Measurements from ENCODE around the gene VIM.

The VIM gene

DNA sequence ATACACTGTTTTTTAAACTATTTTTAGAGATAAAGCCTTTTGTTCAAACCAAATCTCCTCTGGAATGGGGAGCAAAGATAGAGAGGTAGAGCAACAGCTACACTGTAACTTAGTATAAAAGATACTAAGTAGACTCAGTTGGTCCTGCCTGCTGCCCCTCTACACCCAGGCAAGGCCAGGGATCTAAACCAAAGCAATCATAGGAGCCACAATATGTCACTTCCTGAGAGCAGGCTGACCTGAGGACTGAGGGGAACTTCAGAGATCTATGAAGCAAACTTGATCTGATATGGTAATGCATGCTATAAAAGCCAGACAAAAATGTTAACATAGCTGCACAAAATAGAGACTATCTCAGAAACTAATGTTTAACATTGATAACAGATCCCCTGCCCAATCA, 19.6 kb upstream of the VIM start:
- H3K4me3 ChIP-seq (ENCODE audit: low read depth in 1 of 2, low read length in 2 of 2): no peak overlapping the region
- H3K4me1 ChIP-seq (ENCODE audit: control insufficient read depth in 1 of 2, insufficient read depth in 2 of 2, low read length in 2 of 2): no peaks in the 10 kb centered on the region
- H3K9me3 ChIP-seq (ENCODE audit: control insufficient read depth in 1 of 2, low read length in 2 of 2): no peaks in the 10 kb centered on the region
- no peak overlapping the region for H3K27ac ChIP-seq (ENCODE audit: low read depth, low read length)
- H3K36me3 ChIP-seq (ENCODE audit: control insufficient read depth in 1 of 2, insufficient read depth in 2 of 2, low read length in 2 of 2): no peaks in the 10 kb centered on the region
- no peaks in the 10 kb centered on the region for H3K27me3 ChIP-seq (ENCODE audit: control insufficient read depth in 1 of 2, insufficient read depth in 2 of 2, low read length in 2 of 2)
- no peak overlapping the region for H3K9ac ChIP-seq (ENCODE audit: low read depth in 1 of 2, low read length in 2 of 2)

DNA sequence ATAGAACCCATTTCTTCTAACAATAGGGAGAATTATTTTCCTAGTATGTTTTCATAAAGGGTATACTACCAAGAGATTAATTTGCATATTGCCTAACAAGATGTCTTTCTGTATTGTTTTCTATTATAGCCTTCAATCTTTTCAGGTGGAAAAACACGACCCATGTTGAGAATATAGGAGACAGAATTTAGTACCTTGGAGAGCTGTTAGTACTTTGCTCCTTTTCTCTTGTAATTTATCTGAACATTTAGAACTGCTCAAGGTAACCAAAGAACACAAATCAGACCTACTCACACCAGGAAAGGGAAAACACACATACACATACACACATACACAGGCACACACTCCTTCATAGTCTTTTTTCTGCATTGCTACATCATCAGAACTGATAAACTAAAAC, 18.7 kb upstream of the VIM start:
- no peak overlapping the region for H3K4me3 ChIP-seq (ENCODE audit: low read depth in 1 of 2, low read length in 2 of 2)
- H3K27me3 ChIP-seq (ENCODE audit: control insufficient read depth in 1 of 2, insufficient read depth in 2 of 2, low read length in 2 of 2): no peaks in the 10 kb centered on the region
- H3K27ac ChIP-seq (ENCODE audit: low read depth, low read length): no peak overlapping the region
- H3K36me3 ChIP-seq (ENCODE audit: control insufficient read depth in 1 of 2, insufficient read depth in 2 of 2, low read length in 2 of 2): no peaks in the 10 kb centered on the region
- H3K9me3 ChIP-seq (ENCODE audit: control insufficient read depth in 1 of 2, low read length in 2 of 2): no peaks in the 10 kb centered on the region
- H3K4me1 ChIP-seq (ENCODE audit: control insufficient read depth in 1 of 2, insufficient read depth in 2 of 2, low read length in 2 of 2): no peaks in the 10 kb centered on the region
- H3K9ac ChIP-seq (ENCODE audit: low read depth in 1 of 2, low read length in 2 of 2): no peak overlapping the region

- Histone ChIP-seq H3K9ac (ENCODE audit: low read depth in 1 of 2, low read length in 2 of 2) (no peak overlapping the region), H3K27ac (ENCODE audit: low read depth, low read length) (no peak overlapping the region)
These were observed 18.2 kb upstream of the VIM start for GRCh38 chr10:17209881-17210280.

DNA sequence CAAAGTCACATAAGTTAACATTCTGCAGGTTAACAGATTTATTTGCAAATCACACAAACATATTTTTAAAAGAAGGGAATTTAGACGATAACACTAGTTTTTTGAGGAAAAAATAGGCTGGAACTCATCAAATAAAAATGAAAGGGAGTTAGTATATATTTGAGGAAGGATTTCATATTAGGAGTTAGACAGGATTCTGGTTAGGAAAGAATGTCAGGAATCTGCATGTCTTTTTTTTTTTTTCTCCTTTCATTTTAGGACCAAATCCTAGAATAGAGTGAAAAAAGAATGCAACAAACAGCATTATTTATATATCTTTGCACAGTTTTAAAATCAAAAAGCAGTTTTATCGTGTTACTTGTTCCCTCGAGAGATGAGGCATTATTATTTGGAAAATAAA, 17.7 kb upstream of the VIM start:
- Histone ChIP-seq H3K4me1 (ENCODE audit: control insufficient read depth in 1 of 2, insufficient read depth in 2 of 2, low read length in 2 of 2) (no peaks in the 10 kb centered on the region), H3K27me3 (ENCODE audit: control insufficient read depth in 1 of 2, insufficient read depth in 2 of 2, low read length in 2 of 2) (no peaks in the 10 kb centered on the region), H3K36me3 (ENCODE audit: control insufficient read depth in 1 of 2, insufficient read depth in 2 of 2, low read length in 2 of 2) (no peaks in the 10 kb centered on the region), H3K4me3 (ENCODE audit: low read depth in 1 of 2, low read length in 2 of 2) (no peak overlapping the region), H3K9ac (ENCODE audit: low read depth in 1 of 2, low read length in 2 of 2) (no peak overlapping the region), H3K9me3 (ENCODE audit: control insufficient read depth in 1 of 2, low read length in 2 of 2) (no peaks in the 10 kb centered on the region), H3K27ac (ENCODE audit: low read depth, low read length) (no peak overlapping the region)

More at GRCh38 chr10:17209881-17210280, 18.2 kb upstream of the VIM start:
- H3K4me1 ChIP-seq (ENCODE audit: control insufficient read depth in 1 of 2, insufficient read depth in 2 of 2, low read length in 2 of 2): no peaks in the 10 kb centered on the region
- H3K4me3 ChIP-seq (ENCODE audit: low read depth in 1 of 2, low read length in 2 of 2): no peak overlapping the region
- H3K36me3 ChIP-seq (ENCODE audit: control insufficient read depth in 1 of 2, insufficient read depth in 2 of 2, low read length in 2 of 2): no peaks in the 10 kb centered on the region
- H3K9me3 ChIP-seq (ENCODE audit: control insufficient read depth in 1 of 2, low read length in 2 of 2): no peaks in the 10 kb centered on the region
- H3K27me3 ChIP-seq (ENCODE audit: control insufficient read depth in 1 of 2, insufficient read depth in 2 of 2, low read length in 2 of 2): no peaks in the 10 kb centered on the region

DNA sequence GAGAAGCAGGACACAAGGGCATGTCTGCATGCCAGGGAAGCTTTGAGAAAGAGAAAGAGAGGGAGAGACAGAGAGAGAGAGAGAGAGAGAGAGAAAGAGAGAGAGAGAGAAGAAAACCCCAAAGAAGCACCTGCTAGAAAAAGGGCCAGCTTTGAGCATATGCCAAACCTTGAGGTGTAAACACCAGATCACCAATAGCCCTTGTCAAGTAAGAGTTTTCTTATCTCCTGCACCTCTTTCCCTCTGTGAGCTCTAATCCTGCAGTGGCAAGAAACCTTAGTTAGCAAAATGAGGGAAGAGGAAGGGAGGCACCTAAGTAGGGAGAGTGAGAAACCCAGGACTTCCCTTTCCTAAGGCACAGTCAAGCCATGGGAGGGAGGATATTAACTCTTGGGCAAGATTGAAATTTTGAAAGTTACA, 15.2 kb upstream of the VIM start:
- Histone ChIP-seq H3K4me3 (ENCODE audit: low read depth in 1 of 2, low read length in 2 of 2) (no peak overlapping the region), H3K9me3 (ENCODE audit: control insufficient read depth in 1 of 2, low read length in 2 of 2) (no peaks in the 10 kb centered on the region), H3K36me3 (ENCODE audit: control insufficient read depth in 1 of 2, insufficient read depth in 2 of 2, low read length in 2 of 2) (no peaks in the 10 kb centered on the region), H3K27ac (ENCODE audit: low read depth, low read length) (no peak overlapping the region), H3K27me3 (ENCODE audit: control insufficient read depth in 1 of 2, insufficient read depth in 2 of 2, low read length in 2 of 2) (no peaks in the 10 kb centered on the region), H3K4me1 (ENCODE audit: control insufficient read depth in 1 of 2, insufficient read depth in 2 of 2, low read length in 2 of 2) (peaks cover 0 to 9% of the 10 kb centered on the region in 2 donors), H3K9ac (ENCODE audit: low read depth in 1 of 2, low read length in 2 of 2) (no peak overlapping the region)

DNA sequence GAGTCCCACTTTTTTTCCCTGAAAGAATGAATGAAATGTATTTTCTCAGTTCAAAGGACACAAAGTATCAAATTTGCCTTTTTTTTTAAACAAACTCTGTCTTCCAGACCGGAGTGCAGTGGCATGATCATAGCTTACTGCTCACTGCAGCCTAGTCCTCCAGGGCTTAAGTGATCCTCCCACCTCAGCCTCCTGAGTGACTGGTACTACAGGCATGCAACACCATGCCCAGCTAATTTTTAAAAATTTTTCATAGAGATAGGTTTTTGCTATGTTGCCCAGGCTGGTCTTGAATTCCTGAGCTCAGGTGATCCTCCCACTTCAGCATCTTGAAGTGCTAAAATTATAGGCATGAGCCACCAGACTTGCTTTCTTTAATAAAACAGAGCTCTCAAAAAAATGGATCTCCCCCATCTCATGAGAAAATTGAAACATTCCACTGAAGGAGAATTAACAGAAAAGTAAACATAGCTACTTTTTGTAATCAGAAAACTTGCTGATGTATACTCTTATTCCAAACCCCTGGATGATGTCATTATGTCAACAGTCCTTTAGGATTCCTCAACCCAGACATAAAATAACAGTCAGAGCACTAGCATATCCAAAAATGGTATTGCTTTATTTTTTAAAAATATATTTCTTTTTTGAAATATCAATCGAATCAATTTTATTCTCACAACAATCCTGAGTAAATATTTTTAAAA, 14.2 kb upstream of the VIM start:
- no peak overlapping the region for H3K27ac ChIP-seq (ENCODE audit: low read depth, low read length)
- no peaks in the 10 kb centered on the region for H3K9me3 ChIP-seq (ENCODE audit: control insufficient read depth in 1 of 2, low read length in 2 of 2)
- H3K36me3 ChIP-seq (ENCODE audit: control insufficient read depth in 1 of 2, insufficient read depth in 2 of 2, low read length in 2 of 2): no peaks in the 10 kb centered on the region
- H3K27me3 ChIP-seq (ENCODE audit: control insufficient read depth in 1 of 2, insufficient read depth in 2 of 2, low read length in 2 of 2): no peaks in the 10 kb centered on the region
- peaks cover 0 to 9% of the 10 kb centered on the region in 2 donors for H3K4me1 ChIP-seq (ENCODE audit: control insufficient read depth in 1 of 2, insufficient read depth in 2 of 2, low read length in 2 of 2)
- H3K4me3 ChIP-seq (ENCODE audit: low read depth in 1 of 2, low read length in 2 of 2): no peak overlapping the region
- H3K9ac ChIP-seq (ENCODE audit: low read depth in 1 of 2, low read length in 2 of 2): no peak overlapping the region

GRCh38 chr10:17214526-17214925, 13.5 kb upstream of the VIM start:
- Histone ChIP-seq H3K4me1 (ENCODE audit: control insufficient read depth in 1 of 2, insufficient read depth in 2 of 2, low read length in 2 of 2) (peaks cover 0 to 9% of the 10 kb centered on the region in 2 donors), H3K36me3 (ENCODE audit: control insufficient read depth in 1 of 2, insufficient read depth in 2 of 2, low read length in 2 of 2) (no peaks in the 10 kb centered on the region), H3K4me3 (ENCODE audit: low read depth in 1 of 2, low read length in 2 of 2) (no peak overlapping the region), H3K9ac (ENCODE audit: low read depth in 1 of 2, low read length in 2 of 2) (no peak overlapping the region), H3K9me3 (ENCODE audit: control insufficient read depth in 1 of 2, low read length in 2 of 2) (no peaks in the 10 kb centered on the region), H3K27ac (ENCODE audit: low read depth, low read length) (no peak overlapping the region), H3K27me3 (ENCODE audit: control insufficient read depth in 1 of 2, insufficient read depth in 2 of 2, low read length in 2 of 2) (no peaks in the 10 kb centered on the region)

GRCh38 chr10:17214971-17215781, 12.9 kb upstream of the VIM start:
- no peak overlapping the region for H3K4me3 ChIP-seq (ENCODE audit: low read depth in 1 of 2, low read length in 2 of 2)

GRCh38 chr10:17215782-17216122, 12.3 kb upstream of the VIM start:
- Histone ChIP-seq H3K27me3 (ENCODE audit: control insufficient read depth in 1 of 2, insufficient read depth in 2 of 2, low read length in 2 of 2) (no peaks in the 10 kb centered on the region), H3K4me1 (ENCODE audit: control insufficient read depth in 1 of 2, insufficient read depth in 2 of 2, low read length in 2 of 2) (peaks cover 0 to 9% of the 10 kb centered on the region in 2 donors), H3K4me3 (ENCODE audit: low read depth in 1 of 2, low read length in 2 of 2) (no peak overlapping the region), H3K36me3 (ENCODE audit: control insufficient read depth in 1 of 2, insufficient read depth in 2 of 2, low read length in 2 of 2) (no peaks in the 10 kb centered on the region), H3K9me3 (ENCODE audit: control insufficient read depth in 1 of 2, low read length in 2 of 2) (no peaks in the 10 kb centered on the region), H3K9ac (ENCODE audit: low read depth in 1 of 2, low read length in 2 of 2) (no peak overlapping the region), H3K27ac (ENCODE audit: low read depth, low read length) (no peak overlapping the region)

More at GRCh38 chr10:17214971-17215781, 12.9 kb upstream of the VIM start:
- H3K36me3 ChIP-seq (ENCODE audit: control insufficient read depth in 1 of 2, insufficient read depth in 2 of 2, low read length in 2 of 2): no peaks in the 10 kb centered on the region
- no peak overlapping the region for H3K27ac ChIP-seq (ENCODE audit: low read depth, low read length)
- peaks cover 0 to 9% of the 10 kb centered on the region in 2 donors for H3K4me1 ChIP-seq (ENCODE audit: control insufficient read depth in 1 of 2, insufficient read depth in 2 of 2, low read length in 2 of 2)
- H3K27me3 ChIP-seq (ENCODE audit: control insufficient read depth in 1 of 2, insufficient read depth in 2 of 2, low read length in 2 of 2): no peaks in the 10 kb centered on the region
- H3K9me3 ChIP-seq (ENCODE audit: control insufficient read depth in 1 of 2, low read length in 2 of 2): no peaks in the 10 kb centered on the region
- peak overlapping the region in 1 of 2 donors; percentile 13 for H3K9ac ChIP-seq (ENCODE audit: low read depth in 1 of 2, low read length in 2 of 2)

- H3K9ac ChIP-seq (ENCODE audit: low read depth in 1 of 2, low read length in 2 of 2): no peak overlapping the region
- peaks cover 0 to 9% of the 10 kb centered on the region in 2 donors for H3K4me1 ChIP-seq (ENCODE audit: control insufficient read depth in 1 of 2, insufficient read depth in 2 of 2, low read length in 2 of 2)
- peak overlapping the region; percentile 50 for H3K27ac ChIP-seq (ENCODE audit: low read depth, low read length)
- no peaks in the 10 kb centered on the region for H3K9me3 ChIP-seq (ENCODE audit: control insufficient read depth in 1 of 2, low read length in 2 of 2)
- no peaks in the 10 kb centered on the region for H3K27me3 ChIP-seq (ENCODE audit: control insufficient read depth in 1 of 2, insufficient read depth in 2 of 2, low read length in 2 of 2)
- H3K4me3 ChIP-seq (ENCODE audit: low read depth in 1 of 2, low read length in 2 of 2): no peak overlapping the region
- no peaks in the 10 kb centered on the region for H3K36me3 ChIP-seq (ENCODE audit: control insufficient read depth in 1 of 2, insufficient read depth in 2 of 2, low read length in 2 of 2)
These were observed 11.7 kb upstream of the VIM start for GRCh38 chr10:17216217-17216900.

Data from duodenal mucosa (tissue), 2 donors.